ENCODE results near the gene DCLK1. TPM values are rescaled to one million over a fixed set of nuclear protein-coding genes. Genes with fewer than 3 reads are reported as not detected.
A peak's percentile ranks its signal among the peaks of the same experiment; 100 is the strongest.

The DCLK1 gene
- total RNA-seq, 1 experiment from 2014 or later = 36.2 TPM

- WGBS (ENCODE audit: extremely low coverage, insufficient read length, low lambda C conversion rate) = no CpG with 5 or more reads among the region's 7 CpGs
- H3K36me3 Mint-ChIP-seq (ENCODE audit: insufficient read depth in 1 of 3, low read depth in 3 of 3) = no peaks in the 10 kb centered on the region
- Histone ChIP-seq H3K79me1 (ENCODE audit: insufficient read depth, low read depth, low read length, poor library complexity, severe bottlenecking) (no peaks in the 10 kb centered on the region), H2BK12ac (ENCODE audit: insufficient read length, low read depth, low read length) (no peak overlapping the region), H2BK20ac (ENCODE audit: low read depth, low read length, poor library complexity, severe bottlenecking) (no peak overlapping the region), H3K23me2 (ENCODE audit: insufficient read length, low read depth, low read length, poor library complexity, severe bottlenecking) (no peaks in the 10 kb centered on the region), H3K27ac (ENCODE audit: insufficient read length, low read depth, low read length) (no peak overlapping the region), H4K5ac (ENCODE audit: insufficient read length, low read depth, low read length) (no peak overlapping the region), H4K20me1 (ENCODE audit: control insufficient read depth, insufficient read depth, insufficient read length) (no peaks in the 10 kb centered on the region), H2BK5ac (ENCODE audit: insufficient read length, low read length) (no peak overlapping the region), H2BK15ac (ENCODE audit: low read depth, low read length) (no peak overlapping the region), H3K4me2 (ENCODE audit: insufficient read depth, insufficient read length, low read length) (no peak overlapping the region), H2BK120ac (ENCODE audit: low read depth, low read length, poor library complexity, severe bottlenecking) (no peak overlapping the region), H3K79me2 (ENCODE audit: insufficient read depth, low read length) (no peaks in the 10 kb centered on the region), H3K4ac (ENCODE audit: low read depth, low read length) (no peak overlapping the region), H2AK5ac (ENCODE audit: insufficient read length, low read length) (no peak overlapping the region), H4K8ac (replicated peaks; ENCODE audit: insufficient read length, low read depth, low read length) (no peak overlapping the region), H2AFZ (ENCODE audit: low read length) (no peak overlapping the region), H3T11ph (ENCODE audit: low read length) (no peak overlapping the region), H3K9me3 (ENCODE audit: control insufficient read depth, low read depth, low read length) (no peaks in the 10 kb centered on the region), H3K23ac (ENCODE audit: insufficient read length, low read depth, low read length) (no peak overlapping the region), H3K18ac (ENCODE audit: insufficient read length, low read depth, low read length) (no peak overlapping the region), H3K4me1 (ENCODE audit: insufficient read depth, low read length) (peaks cover 3% of the 10 kb centered on the region; the same call in 1 of the 2 replicates), H3K9ac (ENCODE audit: extremely low read depth, insufficient read length, low read length) (no peak overlapping the region), H4K91ac (ENCODE audit: insufficient read length, low read depth, low read length) (no peak overlapping the region), H3K14ac (ENCODE audit: insufficient read depth, low read length) (peak overlapping the region; percentile 32; the same call in 1 of the 2 replicates), H3K27me3 (ENCODE audit: insufficient read depth, low read length) (no peaks in the 10 kb centered on the region), H3K56ac (ENCODE audit: insufficient read length, low read depth, low read length) (no peak overlapping the region)
- H3K27ac Mint-ChIP-seq = no peak overlapping the region
- peaks cover 11 to 13% of the 10 kb centered on the region in 2 experiments for H3K4me1 Mint-ChIP-seq
- H3K9me3 Mint-ChIP-seq = no peaks in the 10 kb centered on the region
- H3K27me3 Mint-ChIP-seq (ENCODE audit: low read depth) = no peaks in the 10 kb centered on the region
- DNase-seq = no peak
- TF ChIP-seq CTCF (conservative IDR thresholded peaks at IDR 0.05) = no peak
- H3K4me3 Mint-ChIP-seq = no peak overlapping the region
Observed at GRCh38 chr13:36163809-36164308, 32.7 kb upstream of the DCLK1 start.
